Liver (tissue), 9 donors: ENCODE results near the gene SLC7A14. TPM values are rescaled to one million over a fixed set of nuclear protein-coding genes. Genes with fewer than 3 reads are reported as not detected.

Experiments
- DNase-seq: peaks from one replicate; pipeline ENCODE4 v3.0.0-alpha.2; 2017; ENCODE audit warnings: low spot score
- H3K27ac ChIP-seq, 2 donors: one replicate each; pipeline ENCODE4 v1.7.0; 2013; ENCODE audit warnings: inconsistent platforms in 2 of 2, low read length in 2 of 2, control low read depth in 1 of 2, low read depth in 1 of 2, mild to moderate bottlenecking in 1 of 2
- H3K27me3 ChIP-seq, 4 donors: one replicate each; pipeline versions ENCODE4 v1.6.1 to v1.7.0; 2013; ENCODE audit warnings: low read length in 3 of 4, inconsistent platforms in 1 of 4, mild to moderate bottlenecking in 1 of 4, moderate library complexity in 1 of 4; ENCODE audit not compliant: control insufficient read depth in 4 of 4, insufficient read depth in 4 of 4
- H3K36me3 ChIP-seq, 4 donors: one replicate each; pipeline versions ENCODE4 v1.6.1 to v1.7.0; 2013; ENCODE audit warnings: low read length in 3 of 4, mild to moderate bottlenecking in 3 of 4, low read depth in 1 of 4, moderate library complexity in 1 of 4; ENCODE audit not compliant: control insufficient read depth in 4 of 4, insufficient read depth in 3 of 4
- H3K4me1 ChIP-seq, 4 donors: one replicate each; pipeline versions ENCODE4 v1.6.1 to v1.7.0; 2013; ENCODE audit warnings: low read length in 3 of 4, mild to moderate bottlenecking in 3 of 4, moderate library complexity in 1 of 4; ENCODE audit not compliant: control insufficient read depth in 4 of 4, insufficient read depth in 4 of 4
- H3K4me3 ChIP-seq, 3 donors: one replicate each; pipeline versions ENCODE4 v1.6.1 to v1.7.0; 2013; ENCODE audit warnings: low read length in 3 of 3, control low read depth in 1 of 3, low read depth in 1 of 3, mild to moderate bottlenecking in 1 of 3
- H3K9ac ChIP-seq, 2 donors: one replicate each; pipeline ENCODE4 v1.7.0; 2013; ENCODE audit warnings: low read length in 2 of 2, mild to moderate bottlenecking in 2 of 2, moderate library complexity in 2 of 2, control low read depth in 1 of 2, low read depth in 1 of 2
- H3K9me3 ChIP-seq, 4 donors: one replicate each; pipeline versions ENCODE4 v1.6.1 to v1.7.0; 2013; ENCODE audit warnings: low read length in 3 of 4; ENCODE audit not compliant: control insufficient read depth in 4 of 4
- CTCF ChIP-seq: fragments of 150-350 bp; IDR thresholded peaks from 2 replicates; pipeline ENCODE4 v1.5.1; 2017; ENCODE audit warnings: improper control_type of control experiment, low read depth, low read length; ENCODE audit not compliant: missing input control
- EGR1 ChIP-seq, 2 donors: IDR thresholded peaks; 2 replicates each; pipeline ENCODE4 v1.6.1; 2016 to 2018; ENCODE audit warnings: antibody characterized with exemption in 2 of 2, low read depth in 2 of 2
- FOXA1 ChIP-seq: IDR thresholded peaks from 2 replicates; pipeline ENCODE4 v1.6.1; 2016; ENCODE audit warnings: antibody characterized with exemption
- FOXA2 ChIP-seq: IDR thresholded peaks from 2 replicates; pipeline ENCODE4 v1.6.1; 2016; ENCODE audit warnings: antibody characterized with exemption
- GABPA ChIP-seq, 2 donors: IDR thresholded peaks in 1 of 2; conservative IDR thresholded peaks in 1 of 2; 2 replicates each; pipeline ENCODE4 v1.6.1; 2016; ENCODE audit warnings: antibody characterized with exemption in 2 of 2, mild to moderate bottlenecking in 1 of 2, moderate library complexity in 1 of 2
- HNF4A ChIP-seq, 2 donors: conservative IDR thresholded peaks; 2 replicates each; pipeline ENCODE4 v1.6.1; 2016; ENCODE audit warnings: antibody characterized with exemption in 2 of 2, mild to moderate bottlenecking in 2 of 2
- HNF4G ChIP-seq: IDR thresholded peaks from 2 replicates; pipeline ENCODE4 v1.6.1; 2016; ENCODE audit warnings: antibody characterized with exemption
- JUND ChIP-seq, 2 donors: IDR thresholded peaks; 2 replicates each; pipeline ENCODE4 v1.6.1; 2016; ENCODE audit warnings: antibody characterized with exemption in 2 of 2
- NR2F2 ChIP-seq: IDR thresholded peaks from 2 replicates; pipeline ENCODE4 v1.6.1; 2016; ENCODE audit warnings: antibody characterized with exemption
- RAD21 ChIP-seq, 2 donors: IDR thresholded peaks; 2 replicates each; pipeline ENCODE4 v1.6.1; 2016; ENCODE audit warnings: antibody characterized with exemption in 2 of 2, mild to moderate bottlenecking in 2 of 2
- RXRA ChIP-seq, 2 donors: IDR thresholded peaks; 2 replicates each; pipeline ENCODE4 v1.6.1; 2017 to 2018; ENCODE audit warnings: antibody characterized with exemption in 2 of 2, mild to moderate bottlenecking in 1 of 2
- SP1 ChIP-seq: IDR thresholded peaks from 2 replicates; pipeline ENCODE4 v1.6.1; 2018; ENCODE audit warnings: antibody characterized with exemption, mild to moderate bottlenecking
- TAF1 ChIP-seq: conservative IDR thresholded peaks from 2 replicates; pipeline ENCODE4 v1.6.1; 2016; ENCODE audit warnings: antibody characterized with exemption, mild to moderate bottlenecking
- YY1 ChIP-seq: IDR thresholded peaks from 2 replicates; pipeline ENCODE4 v1.6.1; 2016; ENCODE audit warnings: antibody characterized with exemption, mild to moderate bottlenecking
- WGBS: extraction: QIAGEN DNeasy Blood & Tissue Kit; methylation state at CpG from one replicate; pipeline ENCODE4 v1.1.7; 2013; 5-methylcytosine and 5-hydroxymethylcytosine counted together
- polyA plus RNA-seq, 2 donors: library from polyadenylated mRNA; stranded (reverse) in 1 of 2; unstranded in 1 of 2; fragments of 200-250 nt in 1 of 2; fragments of >200 nt in 1 of 2; fragmentation: Nextera tagmentation in 1 of 2; extraction: Ambion mirVana in 1 of 2; gene quantifications; one replicate each; pipeline versions ENCODE4 v1.2.1 to v1.2.3, GENCODE V29; 2013 to 2015
- total RNA-seq, 2 donors: library from RNA; depleted of rRNA; stranded (reverse); fragments of >200 nt; gene quantifications; one replicate each; pipeline ENCODE4 v1.2.3, GENCODE V29; 2014
- TF ChIP-seq, protein P1 (sequence below): IDR thresholded peaks from 2 replicates; pipeline ENCODE4 v1.6.1; 2016; ENCODE audit warnings: antibody characterized with exemption, mild to moderate bottlenecking
- TF ChIP-seq, protein P2 (sequence below): IDR thresholded peaks from 2 replicates; pipeline ENCODE4 v1.6.1; 2016; ENCODE audit warnings: antibody characterized with exemption
- TF ChIP-seq, protein P3 (sequence below): IDR thresholded peaks from 2 replicates; pipeline ENCODE4 v1.6.1; 2016; ENCODE audit warnings: antibody characterized with exemption
- TF ChIP-seq, protein P4 (sequence below): IDR thresholded peaks from 2 replicates; pipeline ENCODE4 v1.6.1; 2016; ENCODE audit warnings: antibody characterized with exemption
- donor health status: healthy.
- donor health status: healthy.
- donor health status: healthy.
- donor health status: healthy.
- donor health status: healthy.

Gene SLC7A14
- total and polyA plus RNA-seq, 4 donors: under 0.01 to 0.01 (median under 0.01) TPM; not detected in 1

DNA sequence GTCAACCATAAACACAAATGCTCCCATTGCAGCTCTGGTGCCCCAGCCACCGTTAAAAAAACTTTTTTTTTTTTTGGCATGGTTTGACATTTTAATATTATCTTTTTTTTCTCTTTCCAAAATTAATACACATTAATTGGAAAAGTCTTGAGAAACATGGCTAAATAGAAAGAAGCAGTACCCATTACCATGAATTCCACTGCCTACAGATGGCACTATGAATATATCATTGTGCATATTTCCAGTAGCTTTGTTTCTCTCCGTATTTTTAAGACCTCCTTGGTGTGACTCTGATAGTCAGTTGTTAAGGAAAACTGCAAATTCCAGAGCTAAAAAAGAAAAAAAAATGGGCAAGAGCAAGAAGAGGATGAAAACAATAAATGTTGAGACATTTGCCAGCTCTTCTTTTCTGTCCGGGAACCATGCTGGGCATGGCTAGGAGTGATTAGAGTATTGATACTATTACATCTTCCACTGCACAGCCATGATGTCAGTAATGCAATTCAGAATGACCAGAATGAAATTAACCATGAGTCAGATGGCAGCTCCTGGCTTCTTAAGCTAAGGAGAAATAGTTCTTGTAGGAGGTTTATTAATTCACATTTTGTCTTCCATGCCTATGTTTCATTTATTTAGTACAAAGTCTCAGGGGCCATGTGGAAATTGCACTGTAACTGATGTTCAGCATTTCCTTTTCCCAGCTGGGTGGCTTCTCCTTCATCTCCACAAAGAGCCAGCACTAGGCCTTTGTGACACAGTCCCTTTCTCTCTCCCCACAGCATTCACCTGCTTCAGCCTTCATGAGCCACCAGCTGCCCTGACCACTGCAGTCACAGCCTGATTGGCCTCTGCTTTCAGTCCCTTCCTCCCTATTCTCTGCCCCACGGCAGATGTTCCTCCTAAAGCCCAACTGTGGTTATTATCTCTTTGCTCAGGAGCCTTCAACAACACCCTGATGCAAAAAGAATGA is 31.8 kb downstream of the SLC7A14 start:
- Histone ChIP-seq H3K9ac (no peak overlapping the region), H3K27me3 (no peaks in the 10 kb centered on the region), H3K4me1 (no peaks in the 10 kb centered on the region), H3K36me3 (no peaks in the 10 kb centered on the region), H3K9me3 (no peaks in the 10 kb centered on the region), H3K27ac (no peak overlapping the region), H3K4me3 (no peak overlapping the region)
- TF ChIP-seq EGR1 (IDR thresholded peaks at IDR 0.05; ENCODE audit: low read depth in 2 of 2): no peak
- TF ChIP-seq RAD21 (IDR thresholded peaks at IDR 0.05): peak in 1 of 2 donors; percentile 57
- no peak for DNase-seq
- WGBS: 71% methylated on average over 4 of the region's 4 CpGs

- no peak overlapping the region for H3K9ac ChIP-seq
- H3K27me3 ChIP-seq: no peaks in the 10 kb centered on the region
- H3K36me3 ChIP-seq: no peaks in the 10 kb centered on the region
- DNase-seq: no peak
- no peak overlapping the region for H3K27ac ChIP-seq
- no peak overlapping the region for H3K4me3 ChIP-seq
- 57% methylated on average over 2 of the region's 2 CpGs for WGBS
- no peaks in the 10 kb centered on the region for H3K4me1 ChIP-seq
- no peaks in the 10 kb centered on the region for H3K9me3 ChIP-seq
- no peak for TF ChIP-seq SP1
- no peak for TF ChIP-seq TAF1
- no peak for TF ChIP-seq JUND (IDR thresholded peaks at IDR 0.05)
- no peak for TF ChIP-seq CTCF
- TF ChIP-seq HNF4A (conservative IDR thresholded peaks at IDR 0.05): no peak
- TF ChIP-seq, protein P1, sequence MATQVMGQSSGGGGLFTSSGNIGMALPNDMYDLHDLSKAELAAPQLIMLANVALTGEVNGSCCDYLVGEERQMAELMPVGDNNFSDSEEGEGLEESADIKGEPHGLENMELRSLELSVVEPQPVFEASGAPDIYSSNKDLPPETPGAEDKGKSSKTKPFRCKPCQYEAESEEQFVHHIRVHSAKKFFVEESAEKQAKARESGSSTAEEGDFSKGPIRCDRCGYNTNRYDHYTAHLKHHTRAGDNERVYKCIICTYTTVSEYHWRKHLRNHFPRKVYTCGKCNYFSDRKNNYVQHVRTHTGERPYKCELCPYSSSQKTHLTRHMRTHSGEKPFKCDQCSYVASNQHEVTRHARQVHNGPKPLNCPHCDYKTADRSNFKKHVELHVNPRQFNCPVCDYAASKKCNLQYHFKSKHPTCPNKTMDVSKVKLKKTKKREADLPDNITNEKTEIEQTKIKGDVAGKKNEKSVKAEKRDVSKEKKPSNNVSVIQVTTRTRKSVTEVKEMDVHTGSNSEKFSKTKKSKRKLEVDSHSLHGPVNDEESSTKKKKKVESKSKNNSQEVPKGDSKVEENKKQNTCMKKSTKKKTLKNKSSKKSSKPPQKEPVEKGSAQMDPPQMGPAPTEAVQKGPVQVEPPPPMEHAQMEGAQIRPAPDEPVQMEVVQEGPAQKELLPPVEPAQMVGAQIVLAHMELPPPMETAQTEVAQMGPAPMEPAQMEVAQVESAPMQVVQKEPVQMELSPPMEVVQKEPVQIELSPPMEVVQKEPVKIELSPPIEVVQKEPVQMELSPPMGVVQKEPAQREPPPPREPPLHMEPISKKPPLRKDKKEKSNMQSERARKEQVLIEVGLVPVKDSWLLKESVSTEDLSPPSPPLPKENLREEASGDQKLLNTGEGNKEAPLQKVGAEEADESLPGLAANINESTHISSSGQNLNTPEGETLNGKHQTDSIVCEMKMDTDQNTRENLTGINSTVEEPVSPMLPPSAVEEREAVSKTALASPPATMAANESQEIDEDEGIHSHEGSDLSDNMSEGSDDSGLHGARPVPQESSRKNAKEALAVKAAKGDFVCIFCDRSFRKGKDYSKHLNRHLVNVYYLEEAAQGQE: no peak
- TF ChIP-seq YY1: no peak
- no peak for TF ChIP-seq RXRA (IDR thresholded peaks at IDR 0.05)
- no peak for TF ChIP-seq RAD21 (IDR thresholded peaks at IDR 0.05)
- TF ChIP-seq FOXA1: no peak
- TF ChIP-seq, protein P2, sequence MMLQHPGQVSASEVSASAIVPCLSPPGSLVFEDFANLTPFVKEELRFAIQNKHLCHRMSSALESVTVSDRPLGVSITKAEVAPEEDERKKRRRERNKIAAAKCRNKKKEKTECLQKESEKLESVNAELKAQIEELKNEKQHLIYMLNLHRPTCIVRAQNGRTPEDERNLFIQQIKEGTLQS: no peak
- TF ChIP-seq, protein P3, sequence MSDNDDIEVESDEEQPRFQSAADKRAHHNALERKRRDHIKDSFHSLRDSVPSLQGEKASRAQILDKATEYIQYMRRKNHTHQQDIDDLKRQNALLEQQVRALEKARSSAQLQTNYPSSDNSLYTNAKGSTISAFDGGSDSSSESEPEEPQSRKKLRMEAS: no peak
- no peak for TF ChIP-seq FOXA2
- no peak for TF ChIP-seq EGR1 (IDR thresholded peaks at IDR 0.05; ENCODE audit: low read depth in 2 of 2)
- TF ChIP-seq, protein P4, sequence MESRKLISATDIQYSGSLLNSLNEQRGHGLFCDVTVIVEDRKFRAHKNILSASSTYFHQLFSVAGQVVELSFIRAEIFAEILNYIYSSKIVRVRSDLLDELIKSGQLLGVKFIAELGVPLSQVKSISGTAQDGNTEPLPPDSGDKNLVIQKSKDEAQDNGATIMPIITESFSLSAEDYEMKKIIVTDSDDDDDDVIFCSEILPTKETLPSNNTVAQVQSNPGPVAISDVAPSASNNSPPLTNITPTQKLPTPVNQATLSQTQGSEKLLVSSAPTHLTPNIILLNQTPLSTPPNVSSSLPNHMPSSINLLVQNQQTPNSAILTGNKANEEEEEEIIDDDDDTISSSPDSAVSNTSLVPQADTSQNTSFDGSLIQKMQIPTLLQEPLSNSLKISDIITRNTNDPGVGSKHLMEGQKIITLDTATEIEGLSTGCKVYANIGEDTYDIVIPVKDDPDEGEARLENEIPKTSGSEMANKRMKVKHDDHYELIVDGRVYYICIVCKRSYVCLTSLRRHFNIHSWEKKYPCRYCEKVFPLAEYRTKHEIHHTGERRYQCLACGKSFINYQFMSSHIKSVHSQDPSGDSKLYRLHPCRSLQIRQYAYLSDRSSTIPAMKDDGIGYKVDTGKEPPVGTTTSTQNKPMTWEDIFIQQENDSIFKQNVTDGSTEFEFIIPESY: no peak
- TF ChIP-seq HNF4G: no peak
- TF ChIP-seq GABPA (IDR thresholded peaks at IDR 0.05 in 1 of 2, conservative IDR thresholded peaks at IDR 0.05 in 1 of 2): no peak
- TF ChIP-seq NR2F2: no peak
These were observed 34.6 kb downstream of the SLC7A14 start for GRCh38 chr3:170551252-170551651.
